GM19240 (cell line): ENCODE measurements around the gene TMEM237.
"Not testable (repeated sequence)": the region's sequence is repeated elsewhere in the genome, so short reads cannot be mapped to it uniquely, and the experiment has no call there.

Experiments
- DNase-seq: peaks from one replicate; pipeline ENCODE4 v3.0.0; 2011; ENCODE audit warnings: low spot score; ENCODE audit not compliant: insufficient read length

The TMEM237 gene, protein sequence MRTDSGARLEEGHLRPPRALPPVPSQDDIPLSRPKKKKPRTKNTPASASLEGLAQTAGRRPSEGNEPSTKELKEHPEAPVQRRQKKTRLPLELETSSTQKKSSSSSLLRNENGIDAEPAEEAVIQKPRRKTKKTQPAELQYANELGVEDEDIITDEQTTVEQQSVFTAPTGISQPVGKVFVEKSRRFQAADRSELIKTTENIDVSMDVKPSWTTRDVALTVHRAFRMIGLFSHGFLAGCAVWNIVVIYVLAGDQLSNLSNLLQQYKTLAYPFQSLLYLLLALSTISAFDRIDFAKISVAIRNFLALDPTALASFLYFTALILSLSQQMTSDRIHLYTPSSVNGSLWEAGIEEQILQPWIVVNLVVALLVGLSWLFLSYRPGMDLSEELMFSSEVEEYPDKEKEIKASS

DNA sequence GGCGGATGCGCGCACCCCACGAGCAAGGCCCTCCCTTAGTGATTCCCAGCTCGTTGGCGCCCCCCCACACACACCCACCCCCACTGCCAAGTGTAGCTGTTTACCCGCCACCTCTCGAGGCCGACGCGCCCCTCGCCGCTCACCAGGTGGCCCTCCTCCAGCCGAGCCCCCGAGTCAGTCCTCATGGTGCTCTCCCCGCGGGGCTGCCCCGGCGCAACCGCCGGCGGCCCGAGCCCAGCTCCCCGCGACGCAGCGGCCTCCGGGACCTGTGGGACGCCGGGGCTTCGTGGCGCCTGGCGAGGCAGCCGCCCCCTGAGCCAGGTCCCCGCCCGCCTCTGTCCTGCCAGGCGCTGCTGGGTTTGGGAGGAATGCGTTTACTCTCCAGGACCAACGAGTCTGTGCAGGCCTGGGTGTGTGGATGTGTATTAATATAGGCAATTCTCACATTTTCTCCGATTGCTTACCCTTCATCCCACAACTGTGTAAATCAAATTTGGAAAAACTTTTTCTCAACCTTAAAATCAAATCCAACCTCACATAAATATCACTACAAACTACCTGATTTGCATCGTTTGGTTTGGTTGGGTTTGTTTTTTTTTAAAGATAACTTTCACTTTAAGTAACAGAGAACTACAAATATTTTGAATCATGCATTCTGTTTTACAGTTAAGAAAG lies at the start of gene TMEM237:
TMEM237 (minus strand) TSS at position 288 of the 675 bp plus-strand sequence; CDS start at position 185, 103 bp downstream.
- DNase-seq = no peak

DNA sequence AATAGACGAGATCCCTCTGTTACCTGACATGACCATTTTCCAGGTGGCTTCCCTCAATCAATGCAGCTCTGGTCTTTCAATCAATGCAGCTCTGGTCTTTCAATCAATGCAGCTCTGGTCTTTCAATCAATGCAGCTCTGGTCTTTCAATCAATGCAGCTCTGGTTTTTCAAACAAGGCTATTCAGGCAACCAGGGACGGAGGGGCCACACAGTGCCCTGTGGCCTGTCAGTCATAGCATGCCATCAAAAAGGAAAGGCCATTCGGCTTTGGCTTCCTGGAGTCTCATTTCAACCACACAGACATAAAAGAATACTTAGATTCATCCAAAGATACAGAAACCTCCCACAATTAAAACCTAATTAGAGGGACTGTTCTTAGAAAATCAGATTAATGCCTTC lies 41.9 kb upstream of the TMEM237 start:
- DNase-seq = no peak

DNA sequence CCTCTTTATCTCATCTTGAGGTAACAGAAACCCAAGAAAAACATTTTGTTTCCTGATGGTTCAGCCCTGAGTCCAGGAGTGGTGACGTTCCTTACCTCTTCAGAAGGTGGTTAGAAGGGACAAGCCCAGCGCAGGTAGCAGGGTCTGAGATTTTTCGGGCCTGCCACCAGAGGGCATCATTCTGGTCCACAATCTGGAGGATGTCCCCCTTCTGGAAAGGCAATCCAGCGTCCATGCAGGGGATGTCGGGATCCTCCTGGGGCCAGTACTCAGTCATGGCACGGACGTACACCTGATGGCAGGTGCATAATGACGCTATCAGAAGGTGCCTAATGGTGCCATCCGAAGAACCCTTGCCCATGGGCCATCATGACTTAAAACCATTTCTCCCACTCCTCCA lies 37.4 kb upstream of the TMEM237 start:
- no peak for DNase-seq

DNA sequence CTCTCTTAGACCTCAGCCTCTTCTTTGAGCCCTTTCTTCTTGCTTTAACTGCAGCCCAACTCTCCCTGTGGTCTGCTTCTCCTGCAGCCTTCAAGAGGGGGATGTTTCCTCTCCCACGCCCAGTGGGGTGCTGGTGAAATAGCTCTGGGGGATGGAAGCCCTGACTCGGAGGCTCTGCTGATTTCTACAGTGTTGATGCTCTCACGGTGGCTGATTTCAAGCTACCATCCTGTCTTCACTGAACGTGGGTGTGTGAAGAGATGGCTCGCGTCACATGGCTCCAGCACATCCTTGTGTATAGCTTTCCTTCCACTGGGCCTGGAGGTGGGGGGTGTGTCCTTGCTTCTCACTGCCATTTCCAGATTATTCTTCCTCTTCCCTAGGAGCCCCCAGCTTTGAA lies 35.1 kb upstream of the TMEM237 start:
- DNase-seq = no peak

DNA sequence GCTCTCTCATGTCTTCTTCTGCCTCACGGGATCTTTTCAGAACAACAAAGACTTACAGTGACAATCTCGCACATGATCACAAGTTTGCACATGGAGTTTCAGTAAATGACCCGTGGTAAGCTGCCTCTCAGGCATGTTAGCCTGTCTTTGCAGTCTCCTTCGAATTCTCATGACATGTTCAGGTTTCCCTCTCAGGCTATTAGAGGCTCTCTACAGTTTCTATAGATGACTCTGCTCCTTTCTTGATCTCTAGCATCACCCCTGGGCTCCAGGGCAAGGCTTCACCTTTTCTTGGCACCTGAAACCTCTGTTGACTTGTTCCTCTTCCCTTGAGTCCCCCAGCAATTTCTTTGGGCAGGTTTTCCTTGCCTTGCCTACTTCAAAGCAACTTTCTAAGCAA lies 32.2 kb upstream of the TMEM237 start:
- no peak for DNase-seq

DNA sequence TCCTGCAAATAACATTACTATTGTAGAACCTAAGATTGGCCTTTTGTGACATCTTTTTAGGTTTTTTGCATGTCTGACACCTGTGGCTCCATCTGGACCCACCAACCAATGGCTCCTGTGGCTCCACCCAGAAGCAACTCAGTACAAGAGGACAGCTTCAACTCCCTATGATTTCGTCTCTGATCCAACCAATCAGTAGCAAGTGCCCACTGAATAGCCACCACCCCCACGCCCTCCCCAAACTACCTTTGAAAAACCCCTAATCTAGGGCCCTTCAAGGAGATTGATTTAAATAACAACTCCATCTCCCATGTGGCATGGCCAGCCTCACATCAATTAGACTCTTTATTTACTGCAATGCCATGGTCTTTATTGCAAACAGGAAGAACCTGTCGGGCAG lies 31.5 kb upstream of the TMEM237 start:
- no peak for DNase-seq

DNA sequence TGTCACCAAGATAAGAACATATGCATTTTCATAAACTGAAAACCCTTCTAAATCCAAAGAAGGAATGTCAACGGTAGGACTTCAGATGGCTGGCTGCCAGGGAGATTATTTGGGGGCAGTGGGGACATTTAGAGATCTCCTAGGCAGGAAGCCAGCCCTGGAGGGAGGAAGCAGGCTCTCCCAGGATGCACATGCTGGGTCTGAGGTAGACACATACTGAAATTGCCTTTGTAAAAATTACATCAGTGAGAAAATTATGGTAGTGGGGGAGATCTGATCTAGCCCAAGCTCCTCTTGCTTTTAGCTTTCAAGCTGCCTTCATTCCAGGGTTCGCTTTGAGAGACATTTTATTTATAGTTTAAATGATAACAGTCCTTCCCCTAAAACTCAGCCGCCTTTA lies 31.0 kb upstream of the TMEM237 start:
- no peak for DNase-seq

DNA sequence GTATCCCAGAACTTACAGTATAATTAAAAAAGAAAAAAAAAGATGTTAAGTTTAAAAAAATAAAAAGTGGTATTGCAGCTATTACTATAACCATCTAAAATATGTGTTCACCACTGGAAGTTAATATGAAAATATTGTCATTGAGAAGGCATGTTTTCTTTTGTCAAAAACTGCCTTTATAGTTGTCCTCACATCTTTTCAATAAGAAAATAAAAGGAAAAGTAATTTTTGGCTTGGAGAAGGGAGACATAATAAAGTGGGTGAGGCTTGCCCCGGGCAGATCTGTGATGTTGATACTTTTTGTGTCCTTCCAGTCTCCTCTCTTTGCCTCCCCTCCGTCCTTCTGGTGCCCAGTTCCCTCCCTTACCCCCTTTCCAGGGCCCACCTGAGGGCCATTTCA lies 30.2 kb upstream of the TMEM237 start:
- DNase-seq = no peak

DNA sequence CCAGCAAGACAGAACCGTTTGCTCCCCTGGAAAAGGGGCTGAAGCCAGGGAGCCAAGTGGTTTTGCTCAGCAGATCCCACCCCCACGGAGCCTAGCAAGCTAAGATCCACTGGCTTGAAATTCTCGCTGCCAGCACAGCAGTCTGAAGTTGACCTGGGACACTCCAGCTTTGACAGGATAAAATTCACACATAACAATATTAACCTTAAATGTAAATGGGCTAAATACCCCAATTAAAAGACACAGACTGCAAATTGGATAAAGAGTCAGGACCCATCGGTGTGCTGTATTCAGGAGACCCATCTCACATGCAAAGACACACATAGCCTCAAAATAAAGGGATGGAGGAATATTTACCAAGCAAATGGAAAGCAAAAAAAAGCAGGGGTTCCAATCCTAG lies 27.9 kb upstream of the TMEM237 start:
- not testable (repeated sequence) for DNase-seq

DNA sequence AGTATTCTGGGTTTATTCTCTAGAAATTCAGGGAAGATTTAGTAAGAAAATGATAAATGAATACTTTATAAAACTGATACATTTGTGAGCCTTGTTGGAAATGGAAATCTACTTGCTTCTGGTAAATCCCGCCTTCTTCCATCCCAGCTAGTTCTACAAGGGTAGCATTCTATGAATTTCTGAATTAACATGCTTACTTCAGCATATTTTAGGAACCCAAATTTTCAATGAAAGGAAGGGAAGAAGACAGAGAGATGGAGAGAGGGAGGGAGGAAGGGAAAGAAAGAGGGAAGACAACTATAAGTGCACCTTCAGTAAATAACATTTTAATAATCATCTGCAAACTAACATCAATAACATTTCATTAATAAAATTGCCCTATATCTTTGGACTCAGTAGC lies 26.6 kb upstream of the TMEM237 start:
- DNase-seq = no peak

DNA sequence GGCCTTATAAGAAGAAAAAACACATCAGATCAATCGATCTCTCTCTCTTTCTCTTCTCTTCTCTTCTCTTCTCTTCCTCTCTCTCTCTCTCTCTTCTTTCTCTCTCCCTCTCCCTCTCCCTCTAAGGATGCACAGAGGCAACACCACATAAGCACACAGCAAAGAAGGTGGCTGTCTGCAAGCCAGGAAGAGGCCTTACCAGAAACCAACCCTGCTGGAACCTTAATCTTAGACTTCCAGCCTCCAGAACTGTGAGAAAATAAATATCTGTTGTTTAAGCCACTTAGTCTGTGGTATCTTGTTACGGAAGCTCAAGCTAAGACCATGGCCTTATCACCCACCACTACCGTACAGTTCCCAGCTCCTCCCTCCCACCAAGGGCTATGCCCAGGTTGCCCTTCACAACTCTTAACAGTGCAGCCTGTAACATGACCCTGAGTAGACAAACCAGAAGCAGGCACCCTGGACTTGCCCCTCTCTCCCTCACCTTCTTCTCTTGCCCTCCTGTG lies 25.2 kb upstream of the TMEM237 start:
- no peak for DNase-seq

DNA sequence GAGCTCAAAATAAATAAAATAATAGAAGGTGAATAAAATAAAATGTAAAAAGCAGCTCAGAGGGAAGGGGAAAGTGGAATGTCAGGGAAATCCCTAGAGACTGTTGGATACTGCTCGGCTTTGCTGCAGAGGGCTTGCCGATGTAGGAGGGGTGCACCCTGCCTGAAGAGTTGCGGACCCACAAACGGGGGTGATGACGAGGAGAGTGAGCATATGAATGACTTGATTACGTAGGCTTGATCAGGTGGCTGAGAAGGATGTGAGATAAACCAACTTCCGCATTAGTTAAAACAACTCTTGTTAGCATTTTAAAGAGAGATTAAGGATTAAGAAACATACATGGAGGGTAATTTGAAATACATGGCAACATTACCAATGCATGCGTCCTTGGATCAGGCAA lies 21.0 kb upstream of the TMEM237 start:
- no peak for DNase-seq

DNA sequence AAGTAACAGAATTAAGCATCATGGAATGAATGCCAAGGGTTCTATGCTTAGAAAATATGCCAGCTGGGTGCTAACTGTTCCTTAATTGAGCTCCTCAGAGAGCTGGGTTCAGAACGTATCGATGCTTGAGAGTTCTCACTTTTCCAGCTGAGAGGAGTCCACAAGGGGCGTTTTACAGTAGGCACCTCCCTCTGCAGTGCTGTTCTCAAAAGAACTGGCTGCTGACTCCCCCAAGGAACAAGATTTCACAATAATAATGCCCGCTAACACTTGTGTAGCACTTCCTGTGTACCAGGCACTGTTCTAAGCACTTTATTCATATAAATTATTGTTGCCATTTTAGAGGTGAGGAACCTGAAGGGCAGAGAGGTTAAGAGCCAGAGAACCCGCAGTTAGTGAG lies 18.1 kb upstream of the TMEM237 start:
- no peak for DNase-seq

DNA sequence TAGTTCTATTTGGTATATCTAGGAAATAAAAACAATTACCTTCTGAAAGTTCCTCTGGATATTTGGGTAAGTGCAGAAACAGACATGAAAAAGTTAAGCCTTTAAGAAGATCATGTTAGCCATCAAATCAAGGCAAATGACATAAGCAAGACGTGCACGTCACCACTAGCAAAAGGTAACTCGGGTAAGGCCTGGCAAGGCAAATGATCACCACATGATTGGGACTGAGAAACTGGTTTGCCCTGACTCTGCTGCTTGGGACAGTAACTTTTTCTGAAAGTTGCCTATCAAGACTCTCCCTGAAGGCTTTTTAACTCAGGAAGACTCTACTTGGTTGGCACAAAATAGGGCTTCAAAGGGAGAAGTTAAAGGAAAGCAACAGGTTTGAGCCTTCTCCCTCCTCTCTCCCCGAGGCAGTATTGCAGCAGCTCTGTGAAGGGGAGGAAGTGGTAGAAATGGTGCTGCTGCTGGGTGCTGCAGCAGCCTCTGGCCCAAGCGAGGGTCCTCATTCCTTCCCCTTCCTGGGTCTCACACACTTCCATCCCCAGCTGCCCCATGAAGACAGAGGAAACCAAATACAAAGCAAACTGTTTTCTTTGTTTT lies 17.1 kb upstream of the TMEM237 start:
- no peak for DNase-seq

DNA sequence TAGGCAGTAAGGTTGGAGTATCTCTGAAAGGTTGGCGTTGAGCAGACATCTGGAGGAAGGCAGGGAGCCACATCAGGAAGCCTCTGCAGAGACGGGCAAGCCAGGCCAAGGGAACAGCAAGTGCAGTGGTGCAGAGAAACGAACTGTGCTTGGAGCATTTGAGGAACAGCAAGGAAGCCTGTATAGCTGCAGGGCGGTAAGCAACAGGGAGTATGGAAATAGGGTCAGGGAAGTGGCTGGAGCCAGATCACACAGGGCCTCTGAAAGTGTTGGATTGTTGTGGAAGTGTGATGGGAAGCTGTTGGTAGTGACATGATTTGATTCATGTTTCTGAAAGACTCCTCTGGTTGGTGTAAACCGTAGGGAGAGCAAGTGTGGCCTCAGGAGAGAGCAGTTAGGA lies 13.4 kb upstream of the TMEM237 start:
- no peak for DNase-seq

DNA sequence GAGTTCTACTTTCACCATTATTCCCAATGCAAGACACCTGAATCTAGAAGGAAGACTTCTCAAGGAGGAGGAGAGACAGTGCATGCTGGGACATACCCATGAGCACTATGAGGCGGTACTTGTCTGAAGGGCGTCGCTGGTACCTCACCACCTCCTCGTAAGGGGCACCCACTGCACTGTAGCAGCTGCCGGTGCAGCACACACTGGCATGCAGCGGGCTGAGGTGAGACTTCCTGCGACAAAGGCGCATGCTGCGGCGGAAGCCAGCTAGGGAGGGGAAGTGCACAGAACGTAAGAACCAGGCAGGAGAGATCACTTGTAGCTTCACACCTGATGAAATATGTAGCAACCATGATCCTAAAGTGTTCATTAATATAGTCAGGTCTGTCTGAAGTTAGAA lies 12.8 kb upstream of the TMEM237 start:
- DNase-seq = no peak

DNA sequence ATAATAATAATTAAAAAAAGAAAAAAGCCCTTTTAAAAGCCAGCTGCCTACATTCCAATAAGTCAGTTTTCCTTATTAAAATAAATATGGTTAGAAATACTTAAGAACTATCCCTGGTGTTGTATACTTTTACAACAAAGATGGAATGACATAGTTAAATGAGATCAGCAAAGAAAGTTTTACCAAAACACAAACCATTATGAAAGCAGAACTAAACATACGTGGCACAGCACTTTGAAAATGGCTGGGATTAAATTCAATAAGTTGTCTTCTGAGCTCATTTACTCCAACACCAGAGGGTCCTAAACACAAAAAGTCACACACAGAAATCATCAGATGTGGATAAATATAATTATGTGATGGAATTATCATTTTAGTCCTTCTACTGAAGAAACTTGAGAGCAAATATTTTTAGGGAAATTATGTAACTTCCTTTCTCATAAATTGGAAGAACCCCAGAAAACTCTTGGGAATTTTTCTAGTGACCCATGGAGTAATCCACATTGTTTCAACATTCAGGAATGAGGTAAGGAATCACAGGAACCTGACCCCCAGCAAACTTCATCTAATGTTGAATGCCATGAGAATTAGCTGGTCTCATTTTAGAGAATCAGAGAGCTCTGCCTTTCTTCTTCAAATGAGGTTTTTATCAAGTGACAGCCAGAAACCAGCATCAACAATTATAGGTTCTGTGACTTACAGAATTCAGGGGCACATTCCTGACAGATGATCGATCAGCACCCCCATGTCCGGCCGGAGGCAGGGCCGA lies 11.5 kb upstream of the TMEM237 start:
- no peak for DNase-seq

DNA sequence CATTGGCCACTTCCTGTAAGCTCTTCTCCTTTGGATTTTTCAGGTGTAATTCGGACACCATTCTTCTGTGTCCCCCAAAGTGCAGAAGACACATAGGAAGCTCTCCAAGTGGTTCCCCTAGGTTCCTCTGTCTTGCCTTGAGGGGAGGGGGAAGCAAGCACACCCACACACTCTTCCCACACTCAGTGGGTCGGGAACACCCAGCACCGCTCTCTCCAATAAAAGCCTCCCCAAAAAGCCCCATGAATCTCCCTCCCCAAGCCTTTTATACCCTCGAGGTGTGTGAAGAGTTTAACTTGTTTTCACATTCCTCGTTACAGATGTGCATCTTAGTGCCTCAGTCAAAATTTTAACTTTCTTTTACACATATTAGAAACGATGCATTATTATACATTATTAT lies 9.9 kb upstream of the TMEM237 start:
- DNase-seq = no peak

DNA sequence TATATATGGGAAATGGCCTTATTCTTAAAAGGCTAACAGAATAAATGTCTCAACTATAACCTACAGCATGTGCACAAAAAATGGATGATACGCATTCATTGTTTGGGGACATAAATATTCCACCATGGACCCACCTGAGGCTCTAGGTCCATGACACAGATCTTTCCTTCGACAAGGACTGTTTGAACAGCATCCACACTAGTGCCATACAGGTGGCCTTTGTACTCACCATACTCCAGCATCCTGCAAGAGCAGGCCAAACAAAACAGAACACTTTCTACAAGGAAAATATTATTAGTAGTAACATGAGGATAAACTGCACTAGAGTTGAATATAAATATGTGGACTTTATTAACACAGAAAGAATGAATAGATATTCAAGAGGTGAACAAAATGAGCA lies 6.1 kb upstream of the TMEM237 start:
- no peak for DNase-seq

DNA sequence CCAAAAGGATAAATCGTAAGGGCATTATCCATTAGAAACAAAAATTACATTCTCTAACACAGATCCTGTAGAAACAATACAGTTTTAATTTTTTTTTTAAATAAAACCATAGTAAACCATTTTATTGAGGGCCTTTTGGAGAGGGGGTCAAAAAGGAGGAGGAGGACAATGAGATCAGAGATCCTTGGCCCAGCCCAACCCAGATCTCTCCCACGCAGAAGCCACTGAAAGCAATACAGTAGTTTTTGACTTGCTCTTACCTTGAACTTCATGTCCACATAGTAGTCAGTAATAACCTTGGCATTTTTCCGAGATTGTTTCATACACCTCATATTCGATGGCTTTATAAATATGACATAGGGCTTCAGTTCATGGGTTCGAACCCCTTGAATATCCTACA lies 4.1 kb upstream of the TMEM237 start:
- DNase-seq = no peak

DNA sequence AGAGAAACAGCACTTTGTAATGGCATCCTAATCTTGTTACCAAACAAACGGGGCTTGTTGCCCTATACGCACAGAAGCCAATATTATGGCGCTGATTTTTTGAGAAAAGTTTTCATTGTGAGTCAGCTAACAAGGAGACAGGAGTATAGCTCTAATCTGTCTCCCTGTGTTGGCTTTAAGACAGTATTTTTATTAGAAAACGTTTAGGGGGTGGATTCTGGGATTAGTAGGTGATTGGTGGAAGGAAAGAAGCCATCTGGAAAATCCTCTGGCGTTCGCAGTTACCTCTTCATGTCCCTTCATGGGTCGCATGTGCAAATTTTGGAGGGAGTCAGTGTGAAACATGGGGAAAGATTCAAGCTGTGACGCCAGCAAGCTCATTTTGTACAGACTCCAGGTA lies 698 bp upstream of the TMEM237 start:
- DNase-seq = no peak
